ENCODE results near the gene HAAO.
A peak's percentile ranks its signal among the peaks of the same experiment; 100 is the strongest.

HAAO gene

GRCh38 chr2:42810121-42810970 lies 18.0 kb upstream of the HAAO start:
- no peaks in the 10 kb centered on the region for H3K9me3 ChIP-seq
- peaks cover 3% of the 10 kb centered on the region; the same call in 1 of the 2 replicates for H3K4me1 ChIP-seq
- H3K27me3 ChIP-seq = no peaks in the 10 kb centered on the region
- H3K36me3 ChIP-seq = no peaks in the 10 kb centered on the region
- DNase-seq = peak; percentile 92
- TF ChIP-seq CTCF (IDR thresholded peaks at IDR 0.05; ENCODE audit: low read depth, low read length) = no peak
- H3K4me3 ChIP-seq (ENCODE audit: low read depth, low read length) = peak overlapping the region; percentile 75

GRCh38 chr2:42809819-42810120 lies 17.4 kb upstream of the HAAO start:
- Histone ChIP-seq H3K4me3 (ENCODE audit: low read depth, low read length) (peak overlapping the region; percentile 71), H3K4me1 (peaks cover 3% of the 10 kb centered on the region; the same call in 1 of the 2 replicates), H3K36me3 (no peaks in the 10 kb centered on the region), H3K27me3 (no peaks in the 10 kb centered on the region), H3K9me3 (no peaks in the 10 kb centered on the region)
- peak; percentile 87 for DNase-seq
- peak; percentile 21; the same call in 1 of the 2 replicates for TF ChIP-seq CTCF (IDR thresholded peaks at IDR 0.05; ENCODE audit: low read depth, low read length)

- no peak for TF ChIP-seq CTCF (IDR thresholded peaks at IDR 0.05; ENCODE audit: low read depth, low read length)
- peak overlapping the region; percentile 66 for H3K4me3 ChIP-seq (ENCODE audit: low read depth, low read length)
- H3K27me3 ChIP-seq = no peaks in the 10 kb centered on the region
- no peak for DNase-seq
- H3K36me3 ChIP-seq = no peaks in the 10 kb centered on the region
- H3K4me1 ChIP-seq = peaks cover 3% of the 10 kb centered on the region; the same call in 1 of the 2 replicates
- H3K9me3 ChIP-seq = no peaks in the 10 kb centered on the region
These were observed 16.9 kb upstream of the HAAO start for GRCh38 chr2:42809131-42809818.

- no peak for TF ChIP-seq CTCF (IDR thresholded peaks at IDR 0.05; ENCODE audit: low read depth, low read length)
- Histone ChIP-seq H3K4me3 (ENCODE audit: low read depth, low read length) (no peak overlapping the region), H3K27me3 (no peaks in the 10 kb centered on the region), H3K4me1 (peaks cover 3% of the 10 kb centered on the region; the same call in 1 of the 2 replicates), H3K9me3 (no peaks in the 10 kb centered on the region), H3K36me3 (no peaks in the 10 kb centered on the region)
- DNase-seq = no peak
These were observed 15.9 kb upstream of the HAAO start for GRCh38 chr2:42808301-42808700.

GRCh38 chr2:42806786-42807185 lies 14.4 kb upstream of the HAAO start:
- Histone ChIP-seq H3K27me3 (no peaks in the 10 kb centered on the region), H3K4me3 (ENCODE audit: low read depth, low read length) (no peak overlapping the region), H3K9me3 (no peaks in the 10 kb centered on the region), H3K36me3 (no peaks in the 10 kb centered on the region), H3K4me1 (peaks cover 3% of the 10 kb centered on the region; the same call in 1 of the 2 replicates)
- no peak for DNase-seq
- TF ChIP-seq CTCF (IDR thresholded peaks at IDR 0.05; ENCODE audit: low read depth, low read length) = no peak

- Histone ChIP-seq H3K4me1 (peaks cover 3% of the 10 kb centered on the region; the same call in 1 of the 2 replicates), H3K36me3 (no peaks in the 10 kb centered on the region), H3K4me3 (ENCODE audit: low read depth, low read length) (no peak overlapping the region), H3K27me3 (no peaks in the 10 kb centered on the region), H3K9me3 (no peaks in the 10 kb centered on the region)
- no peak for TF ChIP-seq CTCF (IDR thresholded peaks at IDR 0.05; ENCODE audit: low read depth, low read length)
- no peak for DNase-seq
These were observed 12.5 kb upstream of the HAAO start for GRCh38 chr2:42804891-42805290.
